IMR-90 (cell line): Measurements from ENCODE around the gene SLC25A12. TPM values are rescaled to one million over a fixed set of nuclear protein-coding genes. Genes with fewer than 3 reads are reported as not detected.

Source experiments
- ATAC-seq: fragments of 200-7000 bp; cut with Tn5 transposase; 2 replicates; pipeline ENCODE4 v1.9.1; 2020; ENCODE audit warnings: low read depth, mild to moderate bottlenecking, moderate library complexity
- BruUV-seq: library from RNA; stranded (reverse); fragments of 400-500 nt; replicated peaks from 2 replicates; lab custom pipeline; 2021; lab: Mats Ljungman, UMichigan
- CTCF ChIA-PET: fragments of 300-600 bp; formaldehyde crosslinking; extraction: SDS; loops from one replicate; lab custom pipeline; 2021; ENCODE audit warnings: antibody characterized with exemption; lab: Yijun Ruan, JAX
- POLR2A ChIA-PET: fragments of 300-600 bp; sonication (Branson Sonifier 250); formaldehyde crosslinking; loops from one replicate; lab custom pipeline; 2022; ENCODE audit warnings: antibody characterized with exemption; ENCODE audit not compliant: unreplicated experiment; lab: Charles Lee
- DNase-seq: peaks from one replicate; pipeline ENCODE4 v3.0.0; 2013
- H2AFZ ChIP-seq: replicated peaks from 2 replicates; pipeline ENCODE3; 2013; ENCODE audit warnings: low read length, mild to moderate bottlenecking; ENCODE audit not compliant: poor library complexity
- H2AK5ac ChIP-seq: 2 replicates; pipeline ENCODE4 v1.6.1; 2013; ENCODE audit warnings: low read depth, low read length, inconsistent platforms
- H2AK9ac ChIP-seq: replicated peaks from 2 replicates; pipeline ENCODE3; 2013; ENCODE audit warnings: mild to moderate bottlenecking, low read depth, low read length, moderate library complexity; ENCODE audit not compliant: poor library complexity
- H2BK120ac ChIP-seq: 2 replicates; pipeline ENCODE4 v1.6.1; 2013; ENCODE audit warnings: low read depth, low read length, inconsistent platforms
- H2BK15ac ChIP-seq: 3 replicates; pipeline ENCODE4 v1.6.1; 2013; ENCODE audit warnings: low read depth, low read length, inconsistent platforms
- H2BK20ac ChIP-seq: 2 replicates; pipeline ENCODE4 v1.6.1; 2013; ENCODE audit warnings: low read depth, mild to moderate bottlenecking, inconsistent platforms, low read length, moderate library complexity
- H2BK5ac ChIP-seq: 2 replicates; pipeline ENCODE4 v1.6.1; 2013; ENCODE audit warnings: mild to moderate bottlenecking, low read depth, low read length, inconsistent platforms; ENCODE audit not compliant: poor library complexity, severe bottlenecking
- H3K14ac ChIP-seq: replicated peaks from 2 replicates; pipeline ENCODE4 v1.6.1; 2013; ENCODE audit warnings: low read depth, low read length, inconsistent platforms
- H3K18ac ChIP-seq: 2 replicates; pipeline ENCODE4 v1.6.1; 2013; ENCODE audit warnings: low read depth, low read length, control low read depth
- H3K23ac ChIP-seq: 2 replicates; pipeline ENCODE4 v1.6.1; 2013; ENCODE audit warnings: low read depth, low read length, inconsistent platforms
- H3K27ac ChIP-seq: 2 replicates; pipeline ENCODE4 v1.5.1; 2013; ENCODE audit warnings: mild to moderate bottlenecking, control low read depth, low read length; ENCODE audit not compliant: insufficient read depth
- H3K27me3 ChIP-seq: 2 replicates; pipeline ENCODE4 v1.6.1; 2013; ENCODE audit warnings: low read length; ENCODE audit not compliant: control insufficient read depth, insufficient read depth
- H3K36me3 ChIP-seq: 2 replicates; pipeline ENCODE4 v1.6.1; 2013; ENCODE audit warnings: low read length, mixed read lengths; ENCODE audit not compliant: control insufficient read depth, insufficient read depth
- H3K4ac ChIP-seq: 2 replicates; pipeline ENCODE4 v1.6.1; 2013; ENCODE audit warnings: low read depth, low read length, inconsistent platforms
- H3K4me1 ChIP-seq: 2 replicates; pipeline ENCODE4 v1.6.1; 2013; ENCODE audit warnings: low read length, mixed read lengths; ENCODE audit not compliant: control insufficient read depth, insufficient read depth
- H3K4me2 ChIP-seq: 2 replicates; pipeline ENCODE4 v1.6.1; 2013; ENCODE audit warnings: low read depth, mild to moderate bottlenecking, control low read depth, low read length, moderate library complexity
- H3K4me3 ChIP-seq: 2 replicates; pipeline ENCODE4 v1.5.1; 2013; ENCODE audit warnings: low read depth, mild to moderate bottlenecking, control low read depth, low read length, moderate library complexity; ENCODE audit not compliant: insufficient read depth
- H3K56ac ChIP-seq: 2 replicates; pipeline ENCODE4 v1.6.1; 2013; ENCODE audit warnings: low read length, inconsistent platforms; ENCODE audit not compliant: insufficient read depth; ENCODE audit errors: extremely low read depth
- H3K79me1 ChIP-seq, 2 experiments: 2 replicates each; pipeline ENCODE4 v1.6.1; 2013; ENCODE audit warnings: low read length in 2 of 2, inconsistent platforms in 1 of 2, low read depth in 1 of 2
- H3K9ac ChIP-seq: 2 replicates; pipeline ENCODE4 v1.6.1; 2013; ENCODE audit warnings: low read depth, low read length, control low read depth
- H3K9me1 ChIP-seq: 2 replicates; pipeline ENCODE4 v1.6.1; 2013; ENCODE audit warnings: low read length, inconsistent platforms; ENCODE audit not compliant: insufficient read depth
- H3K9me3 ChIP-seq: 2 replicates; pipeline ENCODE4 v1.6.1; 2013; ENCODE audit warnings: low read length; ENCODE audit not compliant: control insufficient read depth, insufficient read depth
- H4K20me1 ChIP-seq: 2 replicates; pipeline ENCODE4 v1.6.1; 2013; ENCODE audit warnings: low read length, inconsistent platforms; ENCODE audit not compliant: insufficient read depth
- H4K5ac ChIP-seq: 2 replicates; pipeline ENCODE4 v1.6.1; 2013; ENCODE audit warnings: mild to moderate bottlenecking, low read depth, low read length, control low read depth
- H4K8ac ChIP-seq, 2 experiments: 2 replicates each; pipeline ENCODE4 v1.6.1; 2013; ENCODE audit warnings: low read depth in 2 of 2, low read length in 2 of 2, control low read depth in 1 of 2, inconsistent platforms in 1 of 2
- H4K91ac ChIP-seq: 2 replicates; pipeline ENCODE4 v1.6.1; 2013; ENCODE audit warnings: low read depth, low read length, inconsistent platforms; ENCODE audit not compliant: insufficient read depth
- BHLHE40 ChIP-seq: fragments of 150-350 bp; IDR thresholded peaks from 2 replicates; pipeline ENCODE4 v1.6.1; 2016; ENCODE audit warnings: mild to moderate bottlenecking, low read depth, low read length
- CEBPB ChIP-seq: IDR thresholded peaks from 2 replicates; pipeline ENCODE4 v1.6.1; 2012; ENCODE audit warnings: low read depth, low read length, improper control_type of control experiment
- CHD1 ChIP-seq: IDR thresholded peaks from 2 replicates; pipeline ENCODE4 v1.6.1; 2012; ENCODE audit warnings: low read depth, low read length, improper control_type of control experiment
- ELK1 ChIP-seq: fragments of 150-350 bp; IDR thresholded peaks from 2 replicates; pipeline ENCODE4 v1.6.1; 2016; ENCODE audit warnings: low read depth, mild to moderate bottlenecking, low read length, moderate library complexity, borderline replicate concordance
- FOS ChIP-seq: fragments of 150-350 bp; IDR thresholded peaks from 2 replicates; pipeline ENCODE4 v1.6.1; 2016; ENCODE audit warnings: low read depth, low read length
- MAZ ChIP-seq: IDR thresholded peaks from 2 replicates; pipeline ENCODE4 v1.6.1; 2012; ENCODE audit warnings: low read depth, mild to moderate bottlenecking, low read length, improper control_type of control experiment, moderate library complexity, borderline replicate concordance
- MXI1 ChIP-seq: IDR thresholded peaks from 2 replicates; pipeline ENCODE4 v1.6.1; 2012; ENCODE audit warnings: low read depth, mild to moderate bottlenecking, low read length, moderate library complexity, borderline replicate concordance
- RCOR1 ChIP-seq: IDR thresholded peaks from 2 replicates; pipeline ENCODE4 v1.6.1; 2012; ENCODE audit warnings: mild to moderate bottlenecking, low read length, improper control_type of control experiment; ENCODE audit not compliant: insufficient replicate concordance
- RFX5 ChIP-seq: IDR thresholded peaks from 2 replicates; pipeline ENCODE4 v1.8.0; 2012; ENCODE audit warnings: low read depth, mild to moderate bottlenecking, low read length, moderate library complexity
- WGBS, 2 experiments: methylation state at CpG; one replicate each; pipeline versions ENCODE4 v1.1.5 to v1.1.7; 2013; ENCODE audit warnings: missing lambda C conversion rate in 2 of 2; ENCODE audit not compliant: insufficient read length in 1 of 2; ENCODE audit errors: extremely low coverage in 2 of 2; 5-methylcytosine and 5-hydroxymethylcytosine counted together
- dilution Hi-C: fragments of 300-500 bp; cut with HindIII; formaldehyde crosslinking; loops from one replicate; pipeline ENCODE4 v1.14.3; 2018; ENCODE audit warnings: low sequenced_read_pairs; ENCODE audit not compliant: unreplicated experiment
- in situ Hi-C: fragments of 300-500 bp; cut with MboI; formaldehyde crosslinking; loops from 3 replicates; pipeline ENCODE4 v1.14.3; 2019; ENCODE audit warnings: low sequenced_read_pairs, inconsistent platforms, mixed read lengths
- intact Hi-C: fragments of 100-400 bp; cut with micrococcal nuclease; formaldehyde crosslinking; loops from 2 replicates; pipeline ENCODE4 v1.10.0; 2022
- polyA plus RNA-seq, 3 experiments: library from polyadenylated mRNA; depleted of rRNA; stranded (reverse); fragments of >200 nt; gene quantifications; 2 replicates each; pipeline ENCODE4 v1.2.3, GENCODE V29; 2012; ENCODE audit warnings: low replicate concordance in 1 of 3
- total RNA-seq: library from RNA; depleted of rRNA; stranded (reverse); fragments of >200 nt; gene quantifications from 2 replicates; pipeline ENCODE4 v1.2.3, GENCODE V29; 2012

SLC25A12 gene
- total and polyA plus RNA-seq, 2 of the 4 experiments (the other 2 are of a cell fraction): 16.3 to 17.6 TPM

- Histone ChIP-seq H2AFZ (no peak overlapping the region), H3K9me1 (0 out of 2 replicates have a peak, but pooled peaks cover 4% of the 10 kb centered on the region), H2AK5ac (no peak overlapping the region), H4K5ac (no peak overlapping the region), H3K56ac (no peak overlapping the region), H3K9ac (no peak overlapping the region), H2BK15ac (no peak overlapping the region), H3K79me1 (no peaks in the 10 kb centered on the region), H3K27ac (no peak overlapping the region), H2BK20ac (no peak overlapping the region), H2AK9ac (no peak overlapping the region), H4K20me1 (no peaks in the 10 kb centered on the region), H3K9me3 (no peaks in the 10 kb centered on the region), H3K18ac (no peak overlapping the region), H3K4ac (no peak overlapping the region), H3K14ac (no peak overlapping the region), H2BK5ac (no peak overlapping the region), H3K4me3 (no peak overlapping the region), H3K23ac (no peak overlapping the region), H3K4me1 (no peaks in the 10 kb centered on the region), H3K27me3 (no peaks in the 10 kb centered on the region), H3K36me3 (peaks cover 8% of the 10 kb centered on the region), H4K8ac (no peak overlapping the region), H4K91ac (no peak overlapping the region), H3K4me2 (no peak overlapping the region), H2BK120ac (no peak overlapping the region)
- dilution Hi-C loops: no loop called here
- no TSS peak for BruUV-seq
- 100% methylated on average over 2 of the region's 4 CpGs; no CpG with 5 or more reads in 1 of the 2 experiments for WGBS, 2 experiments
- ChIA-PET POLR2A (no interaction called here), CTCF (interaction anchor here (0.7 kb wide), 2 partner anchors 235 to 316 kb away, joined by 3 read pairs; no protein-coding TSS in a partner anchor)
- TF ChIP-seq CEBPB (no peak), MXI1 (no peak), RFX5 (no peak), RCOR1 (no peak), ELK1 (no peak), CHD1 (no peak), MAZ (no peak), FOS (no peak), BHLHE40 (no peak)
- no peak for DNase-seq
- no peak for ATAC-seq
- intact Hi-C loops: no loop called here
- in situ Hi-C loops: no loop called here
Measured at GRCh38 chr2:171791361-171791760, 102.7 kb downstream of the SLC25A12 start.
